Measurements from ENCODE around the gene CPNE5.
"Not testable (repeated sequence)": the region's sequence is repeated elsewhere in the genome, so short reads cannot be mapped to it uniquely, and the experiment has no call there.

The CPNE5 gene

DNA sequence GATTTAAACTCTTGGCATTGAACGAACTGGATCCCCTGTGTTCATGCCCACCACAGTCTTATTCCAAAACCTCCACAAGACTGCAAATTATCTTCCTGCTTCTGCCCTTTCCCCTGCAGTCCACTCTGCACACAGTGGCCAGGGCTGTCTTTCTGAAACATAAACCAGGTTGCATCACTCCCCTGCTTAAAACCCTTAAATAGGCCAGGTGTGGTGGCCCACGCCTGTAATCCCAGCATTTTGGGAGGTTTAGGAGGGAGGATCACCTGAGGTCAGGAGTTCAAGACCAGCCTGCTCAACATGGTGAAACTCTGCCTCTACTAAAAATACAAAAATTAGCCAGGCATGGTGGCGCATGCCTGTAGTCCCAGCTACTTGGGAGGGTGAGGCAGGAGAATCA lies 26.2 kb downstream of the CPNE5 start:
- not testable (repeated sequence) for DNase-seq

DNA sequence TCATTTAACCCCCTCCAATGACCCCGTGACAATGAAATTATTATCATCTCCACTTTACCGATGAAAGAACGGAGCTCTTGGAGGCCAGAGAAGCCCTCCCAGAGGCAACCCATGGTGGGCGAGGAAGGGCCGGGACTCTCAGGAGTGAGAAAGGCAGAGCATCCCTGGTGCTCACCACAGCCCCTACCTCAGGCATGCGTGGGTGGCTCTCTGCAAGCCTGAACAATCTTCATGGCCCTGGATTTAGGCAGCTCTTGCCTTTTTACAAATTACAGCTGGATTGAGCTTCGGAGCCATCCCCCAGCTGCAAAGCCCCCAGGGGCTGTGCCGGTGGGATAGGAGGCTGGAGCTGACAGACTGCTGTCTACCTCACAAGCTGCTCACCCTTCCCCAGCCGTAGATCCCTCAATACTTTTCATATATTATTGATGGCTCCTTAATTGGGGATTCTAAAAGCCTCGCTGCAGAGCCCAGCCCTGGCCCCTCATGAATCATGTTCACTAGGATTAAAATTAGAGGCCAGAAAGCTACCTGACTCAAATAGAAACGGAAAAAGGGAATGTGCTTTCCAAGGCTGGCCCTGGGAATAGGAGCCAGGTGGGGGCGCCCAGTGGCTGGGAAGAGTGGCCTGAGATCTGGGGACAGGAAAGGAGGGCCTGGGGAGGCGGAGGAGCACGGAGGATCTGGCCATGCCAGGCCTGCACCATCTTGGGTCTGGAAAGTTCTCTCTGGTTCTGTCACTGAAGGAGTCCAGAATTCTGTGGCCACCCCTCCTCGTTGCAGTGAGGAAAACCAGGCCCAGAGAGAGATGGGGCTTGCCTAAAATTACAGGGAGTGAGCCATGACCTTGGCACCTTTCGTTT lies 29.1 kb downstream of the CPNE5 start:
- DNase-seq, result no peak

DNA sequence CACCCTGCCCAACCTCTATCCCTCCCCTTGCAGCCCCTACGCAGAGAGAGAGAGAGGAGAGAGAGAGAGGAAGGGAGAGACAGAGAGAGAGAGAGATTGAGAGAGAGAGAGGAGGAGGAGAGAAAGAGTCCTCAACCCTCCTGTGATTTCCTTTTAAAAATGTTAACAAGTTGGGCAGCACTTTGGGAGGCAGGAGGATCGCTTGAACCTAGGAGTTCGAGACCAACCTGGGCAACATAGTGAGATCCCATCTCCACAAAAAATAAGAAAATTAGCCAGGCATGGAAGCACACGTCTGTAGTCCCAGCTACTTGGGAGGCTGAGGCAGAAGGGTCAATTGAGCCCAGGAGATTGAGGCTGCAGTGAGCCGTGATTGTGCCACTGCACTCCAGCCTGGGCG lies 30.1 kb downstream of the CPNE5 start:
- DNase-seq, result no peak

DNA sequence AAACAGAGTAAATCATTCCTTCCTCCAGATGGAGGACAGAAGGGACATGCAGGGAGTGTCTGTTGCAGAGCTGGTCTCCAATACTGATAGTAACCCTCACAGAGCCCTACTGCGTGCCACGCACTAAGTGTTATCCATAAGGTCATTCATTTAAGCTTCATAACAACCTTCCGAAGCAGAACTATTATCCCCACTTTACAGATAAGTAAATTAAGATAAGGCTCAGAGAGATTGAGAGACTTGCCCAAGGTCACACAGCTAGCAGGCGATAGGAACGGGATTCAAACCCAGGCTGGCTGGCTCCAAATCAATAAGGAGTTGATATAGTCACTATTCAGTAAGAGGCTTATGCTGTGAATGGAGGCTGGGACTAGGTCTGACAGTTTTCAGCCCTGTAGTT lies 30.6 kb downstream of the CPNE5 start:
- DNase-seq, result no peak

DNA sequence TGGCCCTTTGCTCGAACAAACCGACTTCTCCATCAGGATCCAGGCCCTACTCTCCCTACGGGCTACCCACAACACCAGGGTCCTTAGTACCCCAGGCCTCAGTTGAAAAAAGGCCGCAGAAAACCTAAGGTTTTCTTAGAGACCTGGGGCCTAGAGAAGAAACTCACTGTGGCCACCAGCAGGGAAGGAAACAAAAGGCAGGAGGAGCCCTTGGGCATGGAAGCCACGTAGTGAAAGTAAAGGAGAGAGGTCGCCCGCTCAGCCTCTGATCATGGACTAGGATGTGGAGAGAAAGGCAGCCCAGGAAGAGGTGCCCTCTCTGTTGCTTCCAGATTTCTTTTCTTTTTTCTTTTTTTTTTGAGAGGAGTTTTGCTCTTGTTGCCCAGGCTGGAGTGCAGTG lies 31.5 kb downstream of the CPNE5 start:
- DNase-seq, result no peak

DNA sequence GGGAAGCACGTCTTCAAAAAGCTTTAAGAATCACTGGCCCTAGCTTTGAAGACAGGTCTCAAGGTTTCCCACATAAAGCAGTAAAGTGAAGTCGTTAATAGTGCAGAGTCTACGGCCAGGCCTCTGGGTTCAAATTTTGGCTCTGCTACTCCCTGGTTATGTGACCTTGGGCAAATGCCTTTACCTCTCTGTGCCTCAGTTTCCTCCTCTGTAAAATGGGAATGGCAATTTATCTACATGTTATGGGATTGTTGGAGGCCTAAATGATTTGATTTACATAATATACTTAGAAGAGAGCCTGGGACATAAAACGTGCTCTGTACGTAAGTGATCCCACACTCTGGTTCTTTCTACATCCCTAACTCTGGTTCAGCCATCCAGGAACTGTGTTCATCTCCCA lies 32.1 kb downstream of the CPNE5 start:
- DNase-seq, result no peak

DNA sequence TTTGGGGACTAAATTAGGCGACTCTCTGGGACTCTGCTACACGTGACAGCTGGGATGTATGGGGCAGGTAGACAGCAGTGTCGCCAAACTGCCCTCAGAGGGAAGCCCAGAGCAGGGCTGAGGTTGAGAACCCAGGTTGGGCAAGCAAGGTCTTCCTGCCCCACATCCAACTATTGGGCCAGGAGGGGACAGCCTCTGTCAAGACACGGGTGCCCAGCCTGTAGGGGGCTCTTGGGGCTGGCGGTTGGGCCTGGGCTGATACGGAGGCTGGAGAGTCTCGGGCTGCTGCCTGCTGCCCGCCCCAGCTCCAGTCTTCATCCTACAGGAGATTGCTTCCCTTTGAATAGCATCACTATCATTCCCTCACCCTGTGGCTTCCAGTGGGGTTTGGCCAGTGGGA lies 33.3 kb downstream of the CPNE5 start:
- no peak for DNase-seq

DNA sequence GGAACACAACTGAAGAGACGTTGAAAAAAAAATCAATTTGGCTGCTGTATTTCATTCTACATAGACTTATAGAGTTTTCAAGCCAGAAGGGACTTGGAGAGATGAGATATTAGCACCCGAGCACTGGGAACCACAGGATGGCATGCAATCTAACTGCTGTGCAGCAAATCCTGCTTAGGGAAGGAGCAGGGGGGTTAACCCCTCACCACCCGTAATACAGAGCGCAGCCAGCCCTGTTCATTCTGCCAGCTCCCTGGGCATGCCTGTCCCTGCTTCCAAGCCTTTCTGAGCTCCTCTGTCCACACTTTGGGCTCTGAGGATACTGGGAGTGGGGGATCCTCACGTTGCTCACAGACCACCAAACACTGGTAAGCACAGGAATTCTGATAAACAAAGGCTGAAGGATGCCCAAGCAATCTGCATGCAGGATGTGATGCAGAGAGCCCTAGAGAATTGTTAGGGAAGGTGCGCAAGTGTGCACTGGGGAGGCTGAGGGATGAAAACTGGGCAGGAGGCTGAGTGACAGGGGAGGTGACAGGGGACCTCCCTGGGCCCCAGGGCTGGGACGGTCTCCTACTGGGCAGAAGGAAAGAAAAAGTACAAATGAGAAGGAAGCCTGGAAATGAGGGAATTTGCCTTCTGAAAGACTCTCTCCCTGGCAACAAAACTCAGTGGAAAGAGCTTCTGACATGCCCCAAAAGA lies 34.0 kb downstream of the CPNE5 start:
- no peak for DNase-seq

DNA sequence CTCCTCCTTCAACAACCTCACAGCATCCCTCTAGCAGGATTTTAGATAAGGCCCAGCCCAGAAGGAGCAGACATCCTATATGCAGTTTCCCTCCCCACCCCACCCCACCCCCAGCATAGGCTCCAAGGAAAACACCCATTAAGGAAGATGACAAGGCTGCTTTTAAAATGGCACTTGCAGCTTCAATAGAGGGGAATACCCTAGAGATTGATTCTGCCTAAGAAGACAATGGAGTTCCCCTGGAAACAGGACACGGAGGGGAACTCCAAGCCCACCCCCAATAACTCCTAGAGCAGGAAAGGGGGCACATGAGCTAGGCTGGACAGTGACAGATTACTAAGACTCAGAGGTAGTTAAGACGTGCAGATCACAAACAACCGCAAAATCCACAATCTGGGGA lies 34.7 kb downstream of the CPNE5 start:
- no peak for DNase-seq

DNA sequence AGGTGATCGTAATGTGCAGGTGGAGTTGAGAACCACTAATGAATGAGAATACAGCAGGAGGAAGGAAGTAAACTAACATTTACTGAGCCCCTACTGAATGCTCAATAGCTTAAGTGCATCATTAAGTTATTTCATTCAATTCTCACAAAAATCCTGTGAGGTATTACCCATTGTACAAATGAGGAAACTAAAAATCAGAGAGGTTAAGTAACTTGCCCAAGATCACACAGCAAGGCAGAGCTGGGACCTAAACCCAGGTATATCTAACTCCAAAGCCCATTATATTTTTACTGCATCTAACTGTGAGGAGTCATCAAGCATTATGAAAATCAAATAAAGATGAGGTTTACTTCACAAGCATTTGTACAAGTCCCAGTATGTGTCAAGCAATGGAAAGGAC lies 35.3 kb downstream of the CPNE5 start:
- no peak for DNase-seq

DNA sequence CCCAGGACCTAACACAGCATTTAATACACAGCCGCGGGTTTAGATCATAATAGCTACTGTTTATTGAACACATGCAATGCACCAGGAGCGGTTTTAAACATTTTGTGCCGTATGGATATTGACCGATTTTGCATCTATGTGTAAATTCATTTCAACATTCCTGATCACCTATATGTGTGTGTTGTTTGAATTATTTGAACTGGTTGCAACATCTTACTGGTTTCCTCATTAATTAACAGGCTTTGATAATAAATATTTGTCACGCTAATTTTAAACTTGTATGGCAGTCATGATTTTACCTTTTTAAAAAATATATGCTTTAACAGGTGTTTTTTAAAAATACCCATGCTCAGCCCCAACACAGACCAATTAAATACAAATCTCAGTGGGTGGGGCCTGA lies 35.8 kb downstream of the CPNE5 start:
- DNase-seq, result no peak

DNA sequence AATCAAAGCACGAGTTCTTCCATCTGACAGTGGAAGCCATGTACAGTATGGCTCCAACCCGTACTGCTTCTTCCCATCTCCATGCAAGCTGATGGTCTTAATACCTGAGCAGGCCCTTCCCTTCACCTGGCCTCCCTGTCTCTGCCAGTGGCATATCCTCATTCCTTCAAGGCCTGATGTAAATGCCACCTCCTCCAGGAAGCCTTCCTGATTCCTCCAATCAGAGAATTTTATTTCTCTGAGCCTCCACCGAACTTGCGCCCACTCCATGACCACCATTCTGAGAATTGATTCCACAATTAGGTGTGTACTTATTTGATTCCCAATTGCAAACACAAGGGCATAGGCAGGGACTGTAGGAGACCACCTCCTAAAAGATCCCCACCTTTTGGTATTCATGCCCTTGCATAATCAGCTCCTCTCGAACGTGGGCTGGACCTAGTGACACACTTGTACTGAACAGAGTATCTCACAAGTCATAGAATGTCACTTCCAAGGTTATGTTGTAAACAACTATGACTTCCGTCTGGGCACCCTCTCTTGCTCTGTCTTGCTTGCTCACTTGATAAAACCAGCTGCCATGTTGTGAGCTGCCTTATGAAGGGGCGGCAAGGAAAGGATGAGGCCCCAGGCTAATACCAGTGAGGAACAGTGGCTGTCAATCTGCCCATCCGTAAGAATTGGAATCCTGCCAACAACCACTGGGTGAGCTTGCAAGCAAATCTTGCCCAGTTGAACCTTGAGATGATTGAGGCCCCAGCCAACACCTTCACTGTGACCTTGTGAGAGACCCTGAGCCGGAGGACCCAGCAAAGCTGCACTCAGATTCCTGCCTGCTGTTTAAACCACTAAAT lies 38.8 kb downstream of the CPNE5 start:
- no peak for DNase-seq

DNA sequence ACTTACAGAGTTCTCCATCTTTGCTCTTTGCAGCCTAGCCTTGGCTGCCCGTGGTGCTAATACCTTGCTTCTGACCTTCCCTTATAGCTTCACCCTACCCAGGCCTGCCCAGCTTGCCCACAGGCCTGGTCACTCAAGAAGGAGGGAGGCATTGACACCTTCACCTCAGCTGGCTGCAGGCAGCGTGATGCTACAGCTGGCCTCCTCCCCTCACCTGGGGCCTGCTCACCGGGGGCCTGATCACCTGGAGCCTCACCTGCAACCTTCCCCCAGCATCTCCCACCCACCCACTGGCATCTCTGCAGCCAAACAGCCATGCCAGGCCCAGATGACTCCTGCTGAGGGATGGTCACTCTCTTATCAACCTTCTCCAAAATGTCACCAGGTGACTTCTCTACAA lies 40.4 kb downstream of the CPNE5 start:
- no peak for DNase-seq

DNA sequence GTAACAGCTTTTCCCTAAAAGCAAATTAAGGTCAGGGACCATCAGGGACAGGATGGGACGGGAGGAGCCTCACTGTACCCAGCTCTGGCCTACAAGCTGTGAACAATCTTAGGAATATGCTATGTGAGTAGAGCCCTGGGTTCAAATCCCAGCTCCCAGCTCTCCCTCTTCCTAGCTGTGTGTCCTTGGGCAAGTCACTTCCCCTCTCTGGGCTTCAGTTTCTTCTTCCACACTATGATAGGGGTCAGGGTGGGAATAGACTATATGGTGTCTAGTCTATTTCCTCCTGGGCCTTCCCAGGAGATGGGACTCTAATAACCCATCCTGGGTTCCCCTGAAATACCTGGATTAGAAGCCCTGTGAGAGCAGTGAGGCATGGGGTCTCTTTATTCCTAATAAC lies 41.6 kb downstream of the CPNE5 start:
- DNase-seq, result no peak

DNA sequence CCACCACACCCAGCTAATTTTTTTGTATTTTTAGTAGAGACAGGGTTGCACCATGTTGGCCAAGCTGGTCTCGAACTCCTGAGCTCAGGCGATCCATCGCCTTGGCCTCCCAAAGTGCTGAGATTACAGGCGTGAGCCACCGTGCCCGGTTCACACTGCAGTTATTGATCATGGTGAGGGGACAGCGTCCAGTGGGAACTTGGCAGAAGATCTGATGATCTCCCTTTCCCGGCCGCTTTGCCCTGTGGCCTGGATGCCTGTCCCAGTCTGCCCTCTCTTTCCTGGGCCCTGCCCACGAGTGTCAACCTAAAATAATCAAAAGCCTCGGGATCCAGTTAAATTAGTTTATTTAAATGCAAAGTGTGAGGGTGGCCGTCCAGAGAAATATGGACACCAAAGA lies 42.2 kb downstream of the CPNE5 start:
- DNase-seq, result no peak

DNA sequence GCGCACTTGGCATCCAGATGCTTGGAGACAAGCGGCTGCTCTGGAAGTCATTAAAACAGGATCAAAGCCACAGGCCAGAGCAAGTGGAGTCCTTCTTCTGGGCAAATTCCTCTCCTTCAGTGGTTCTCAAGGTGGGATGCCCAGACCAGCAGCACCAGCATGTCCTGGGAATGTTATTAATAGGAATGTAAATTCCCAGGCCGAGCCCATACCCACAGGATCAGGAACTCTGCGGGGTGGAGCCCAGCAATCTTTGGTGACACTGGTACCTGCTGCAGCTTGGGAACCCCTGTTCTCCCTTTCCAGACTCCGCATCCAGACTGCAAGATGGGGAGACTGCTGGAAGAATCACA lies 44.6 kb downstream of the CPNE5 start:
- no peak for DNase-seq

DNA sequence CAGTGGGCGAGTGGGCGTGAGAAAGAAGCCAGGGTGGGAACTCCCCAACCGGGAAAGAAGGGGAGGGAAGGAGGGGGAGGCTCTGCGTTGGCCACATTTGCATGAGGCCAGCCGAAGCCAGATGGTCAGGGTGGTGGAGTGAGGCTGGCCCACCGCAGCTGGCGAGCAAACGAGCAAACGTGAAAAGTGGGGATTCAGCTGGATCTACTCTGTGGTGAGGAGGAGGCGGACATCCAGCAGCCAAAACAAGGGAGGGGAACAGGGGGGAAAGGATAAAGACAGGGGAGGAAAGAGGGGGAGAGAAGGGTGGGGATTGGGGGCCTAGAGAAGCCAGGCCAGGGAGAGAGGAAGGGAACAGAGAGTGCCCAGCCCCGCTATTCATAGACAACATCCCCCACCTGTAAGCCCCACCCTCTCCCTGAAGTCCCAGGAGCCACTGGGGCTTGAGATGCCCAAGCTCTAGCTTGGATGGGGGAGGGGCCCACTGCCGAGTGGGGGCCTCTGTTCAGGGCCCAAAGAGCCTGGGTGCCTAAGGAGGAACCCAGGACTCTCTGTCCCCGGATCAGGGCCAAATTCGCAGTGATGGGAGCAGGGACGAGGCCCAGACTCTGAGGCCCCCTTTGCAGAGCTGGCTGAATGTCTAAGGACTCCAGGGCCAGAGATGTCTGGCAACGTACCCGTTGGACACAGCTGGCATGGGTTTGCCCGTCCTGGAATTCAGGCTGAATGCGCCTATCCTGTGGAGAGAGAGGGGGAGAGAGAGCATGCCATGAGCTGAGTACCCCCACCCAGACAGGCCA lies 45.1 kb downstream of the CPNE5 start:
- no peak for DNase-seq

DNA sequence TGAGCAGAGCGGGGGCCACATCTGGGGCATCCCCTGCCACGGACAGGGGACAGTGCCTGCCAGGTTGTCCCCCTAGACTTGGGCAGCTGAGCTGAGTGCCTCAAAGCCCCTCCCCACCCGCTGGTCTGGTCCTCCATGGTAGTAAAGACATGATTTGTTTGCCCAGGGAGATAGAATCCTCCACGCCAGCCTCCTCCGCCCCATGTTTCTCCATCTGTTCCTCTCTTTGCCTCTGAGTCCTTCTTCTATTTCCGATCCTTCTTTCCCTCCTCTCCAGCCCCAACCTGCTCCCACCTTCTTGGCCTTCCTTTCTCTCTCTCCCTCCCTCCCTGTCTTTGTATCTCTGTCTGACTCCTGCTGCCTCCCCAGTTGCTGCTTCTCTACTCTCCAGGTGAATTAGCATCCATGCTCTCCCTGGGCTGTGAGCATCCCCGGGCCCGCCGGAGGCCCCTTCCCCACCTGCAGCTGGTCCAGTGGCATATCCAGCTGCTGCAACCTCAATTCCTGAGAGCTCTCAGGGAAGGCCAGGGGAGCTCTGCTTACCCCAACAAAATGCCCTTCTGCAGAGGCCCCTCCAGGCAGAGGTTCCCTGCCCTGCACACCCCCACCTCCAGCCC lies 45.8 kb downstream of the CPNE5 start:
- no peak for DNase-seq

DNA sequence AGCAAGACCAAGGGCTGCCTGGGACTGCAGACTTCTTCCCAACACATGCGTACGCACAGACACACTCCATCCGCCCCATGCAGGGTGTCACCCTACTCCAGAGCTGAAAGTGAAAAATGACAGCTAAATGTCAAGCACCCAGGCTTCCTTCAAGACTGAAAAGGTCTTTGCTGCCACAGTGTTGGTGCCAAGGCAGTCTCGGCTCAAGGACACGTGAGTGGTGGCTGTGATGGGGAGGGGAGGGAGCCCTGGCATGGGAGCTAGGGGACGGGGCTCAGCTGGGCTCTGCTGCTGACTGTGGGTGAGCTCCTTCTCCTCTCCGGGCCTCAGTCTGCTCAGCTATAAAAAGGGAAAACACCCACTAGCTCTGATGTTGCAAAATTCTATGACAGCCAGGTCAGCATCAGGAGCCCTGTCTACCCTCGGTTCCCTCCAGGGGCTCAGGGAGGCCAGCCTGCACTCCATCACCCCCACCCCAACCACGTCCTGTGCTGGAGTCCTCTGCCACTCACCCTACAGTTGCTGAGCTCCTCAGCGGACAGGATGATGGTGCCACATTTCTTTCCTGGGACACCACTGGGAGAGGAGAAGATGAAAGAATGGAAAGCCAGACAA lies 47.6 kb downstream of the CPNE5 start:
- no peak for DNase-seq

DNA sequence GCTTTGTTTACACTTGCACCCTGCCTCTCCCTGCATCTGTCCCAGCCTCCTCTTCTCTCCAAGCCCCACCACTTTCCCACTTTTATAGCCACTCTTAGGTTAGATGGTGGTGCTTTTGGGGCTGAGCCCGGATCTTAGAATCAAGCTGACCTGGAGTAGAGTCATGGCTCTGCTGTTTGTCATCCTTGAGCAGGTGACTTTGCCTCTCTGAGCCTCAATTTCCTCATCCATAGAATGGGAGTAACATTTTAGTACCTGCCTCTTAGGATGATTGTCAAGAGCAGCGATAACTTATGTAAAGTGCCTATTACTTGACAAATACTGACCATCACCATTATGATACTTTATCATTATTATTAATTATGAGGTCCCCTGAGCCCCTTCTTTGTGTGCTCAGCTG lies 48.2 kb downstream of the CPNE5 start:
- DNase-seq, result no peak

DNA sequence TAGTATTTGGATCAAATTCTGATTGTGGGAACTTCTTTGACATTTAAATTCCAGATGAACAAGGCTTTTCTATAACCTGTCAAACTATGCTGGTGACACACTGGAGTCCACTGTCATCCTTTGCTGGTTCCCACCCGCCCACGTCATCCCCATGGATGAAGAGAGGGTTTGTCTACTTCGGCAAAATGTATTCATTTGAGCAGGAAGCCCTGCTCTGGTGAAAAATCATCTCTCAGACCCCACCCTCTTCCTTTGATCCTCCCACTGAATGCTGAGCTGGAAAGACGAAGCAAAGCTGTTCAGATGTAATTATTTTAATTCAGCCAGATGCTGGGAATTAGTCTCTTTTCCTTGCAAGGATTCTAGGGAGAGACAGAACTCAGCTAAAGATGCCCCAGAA lies 50.5 kb downstream of the CPNE5 start:
- peak; percentile 52 for DNase-seq

DNA sequence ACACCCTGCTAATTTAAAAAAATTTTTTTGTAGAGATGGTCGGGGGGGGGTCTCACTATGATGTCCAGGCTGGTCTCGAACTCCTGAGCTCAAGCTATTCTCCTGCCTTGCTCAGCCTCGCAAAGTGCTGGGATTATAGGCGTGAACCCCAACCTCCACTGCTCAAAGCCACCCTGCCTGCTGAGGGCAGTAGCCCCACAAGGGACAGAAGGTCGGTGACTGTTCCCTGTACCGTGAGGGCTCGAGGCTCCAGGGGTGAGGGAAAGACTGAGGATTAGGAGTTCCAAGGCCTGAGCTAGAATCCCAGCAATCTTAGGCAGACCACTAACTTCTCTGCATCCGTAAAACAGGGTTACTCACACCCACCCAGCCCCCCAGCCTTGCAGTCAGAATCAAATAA lies 51.1 kb downstream of the CPNE5 start:
- DNase-seq, result no peak

All from stimulated activated CD4-positive, alpha-beta T cell treated with anti-CD3 and anti-CD28 coated beads, Interleukin-15, amount 100 ng/mL, for 24 hours (primary cell).